Upper lobe of left lung (tissue), 6 donors: ENCODE data around the gene TSPY2. TPM values are rescaled to one million over a fixed set of nuclear protein-coding genes. Genes with fewer than 3 reads are reported as not detected.
"Not testable (repeated sequence)": the region's sequence is repeated elsewhere in the genome, so short reads cannot be mapped to it uniquely, and the experiment has no call there.

Experiments
- ATAC-seq, 2 donors: fragments of 200-7000 bp; cut with Tn5 transposase; one replicate each; pipeline ENCODE4 v1.9.1; 2022; ENCODE audit warnings: mild to moderate bottlenecking in 2 of 2, moderate library complexity in 2 of 2; ENCODE audit not compliant: low FRiP score in 2 of 2
- DNase-seq, 2 donors: peaks; one replicate each; pipeline ENCODE4 v3.0.0-alpha.2; 2019 to 2020
- H3K27ac ChIP-seq, 4 donors: fragments of 200-600 bp; sonication (generic); one replicate each; pipeline ENCODE4 v1.5.1; 2016 to 2019
- H3K27me3 ChIP-seq, 4 donors: fragments of 200-600 bp; sonication (generic); one replicate each; pipeline ENCODE4 v1.5.1; 2017 to 2019
- H3K36me3 ChIP-seq, 4 donors: fragments of 200-600 bp; sonication (generic); one replicate each; pipeline ENCODE4 v1.5.1; 2016 to 2019
- H3K4me1 ChIP-seq, 4 donors: fragments of 200-600 bp; sonication (generic); one replicate each; pipeline ENCODE4 v1.5.1; 2018 to 2019
- H3K4me3 ChIP-seq, 4 donors: fragments of 200-600 bp; sonication (generic); one replicate each; pipeline ENCODE4 v1.5.1; 2017 to 2019; ENCODE audit warnings: mild to moderate bottlenecking in 2 of 4, moderate library complexity in 1 of 4
- H3K9me3 ChIP-seq, 4 donors: fragments of 200-600 bp; sonication (generic); one replicate each; pipeline ENCODE4 v1.5.1; 2018 to 2019
- WGBS, 2 donors: methylation state at CpG; one replicate each; pipeline ENCODE4 v1.1.5; 2017 to 2018; 5-methylcytosine and 5-hydroxymethylcytosine counted together
- total RNA-seq, 6 donors: library from RNA; depleted of rRNA in 4 of 6; stranded (reverse); fragments of >200 nt in 4 of 6; gene quantifications; one replicate each; pipeline versions ENCODE4 v1.1.0 to v1.2.1, GENCODE V29; 2016 to 2021
- donor health status: DM: no; HTN: no; CAD: no; lungs with moderate emphysema.
- donor health status: DM: no; HTN: yes; CAD: no; lungs with severe emphysema.

Gene TSPY2
- total RNA-seq: not detected

GRCh38 chrY:6245923-6246322, at the start of gene TSPY2:
Gene TSPY2 (plus strand): TSS chrY:6246223. CDS start chrY:6246269, 46 bp downstream.
- no CpG with 5 or more reads among the region's 27 CpGs for WGBS, 2 donors
- not testable (repeated sequence) for H3K4me3 ChIP-seq, H3K4me1 ChIP-seq, H3K9me3 ChIP-seq, ATAC-seq, H3K27ac ChIP-seq, H3K36me3 ChIP-seq, H3K27me3 ChIP-seq
- DNase-seq: peak in 1 of 2 donors; percentile 17

GRCh38 chrY:6209565-6209964, 36.5 kb upstream of the TSPY2 start:
- H3K27me3 ChIP-seq, H3K9me3 ChIP-seq, H3K4me3 ChIP-seq, H3K27ac ChIP-seq, H3K36me3 ChIP-seq, DNase-seq, ATAC-seq, H3K4me1 ChIP-seq: not testable (repeated sequence)

GRCh38 chrY:6217045-6217444, 29.0 kb upstream of the TSPY2 start:
- 17% methylated on average over 1 of the region's 1 CpG; no CpG with 5 or more reads in 1 of the 2 donors for WGBS, 2 donors
- DNase-seq, H3K9me3 ChIP-seq, H3K27ac ChIP-seq, H3K27me3 ChIP-seq, ATAC-seq, H3K36me3 ChIP-seq, H3K4me1 ChIP-seq, H3K4me3 ChIP-seq: not testable (repeated sequence)

GRCh38 chrY:6269839-6270238, 23.8 kb downstream of the TSPY2 start:
- H3K27ac ChIP-seq, H3K36me3 ChIP-seq, H3K9me3 ChIP-seq, ATAC-seq, H3K4me3 ChIP-seq, DNase-seq, H3K4me1 ChIP-seq, H3K27me3 ChIP-seq: not testable (repeated sequence)
- WGBS, 2 donors: 83% methylated on average over 2 of the region's 4 CpGs; no CpG with 5 or more reads in 1 of the 2 donors
